Breast epithelium (tissue), 4 donors: ENCODE results near the gene GPR157. TPM values are rescaled to one million over a fixed set of nuclear protein-coding genes. Genes with fewer than 3 reads are reported as not detected.

Source experiments
- DNase-seq, 2 donors: peaks; one replicate each; pipeline ENCODE4 v3.0.0-alpha.2; 2019; ENCODE audit warnings: low spot score in 2 of 2
- H3K27ac ChIP-seq, 2 donors: fragments of 200-600 bp; sonication (generic) in 1 of 2; one replicate each; pipeline ENCODE4 v1.5.1; 2016 to 2019; ENCODE audit warnings: mild to moderate bottlenecking in 1 of 2
- H3K27me3 ChIP-seq, 2 donors: fragments of 200-600 bp; sonication (generic) in 1 of 2; one replicate each; pipeline versions ENCODE4 v1.5.1 to v1.6.0; 2017 to 2019; ENCODE audit warnings: control low read depth in 1 of 2, mild to moderate bottlenecking in 1 of 2
- H3K36me3 ChIP-seq: fragments of 200-600 bp; one replicate; pipeline ENCODE4 v1.5.1; 2019
- H3K4me1 ChIP-seq, 2 donors: fragments of 200-600 bp; sonication (generic); one replicate each; pipeline ENCODE4 v1.5.1; 2016 to 2019; ENCODE audit warnings: control low read depth in 1 of 2
- H3K4me3 ChIP-seq, 3 donors: fragments of 200-600 bp; sonication (generic); 1 replicate in 2 of 3; 2 replicates in 1 of 3; pipeline ENCODE4 v1.5.1; 2016 to 2019; ENCODE audit warnings: mild to moderate bottlenecking in 3 of 3, moderate library complexity in 2 of 3
- H3K9me3 ChIP-seq, 2 donors: fragments of 200-600 bp; sonication (generic) in 1 of 2; one replicate each; pipeline ENCODE4 v1.5.1; 2016 to 2019; ENCODE audit warnings: control low read depth in 1 of 2
- POLR2A ChIP-seq: fragments of 450-650 bp; IDR thresholded peaks from one replicate; pipeline ENCODE4 v1.6.1; 2016; ENCODE audit warnings: antibody characterized with exemption, mild to moderate bottlenecking, moderate library complexity
- POLR2AphosphoS5 ChIP-seq, 3 donors: sonication (generic); formaldehyde crosslinking; IDR thresholded peaks; one replicate each; pipeline ENCODE4 v1.6.1; 2017; ENCODE audit warnings: antibody characterized with exemption in 3 of 3
- intact Hi-C: fragments of 100-400 bp; cut with DNase I; formaldehyde crosslinking; loops from one replicate; pipeline ENCODE4 v1.15.1; 2023; ENCODE audit warnings: low total_unique reads
- total RNA-seq, 3 donors: library from RNA; depleted of rRNA; stranded (reverse); fragments of >200 nt; gene quantifications; one replicate each; pipeline ENCODE4 v1.1.0, GENCODE V29; 2016
- TF ChIP-seq, protein P1 (sequence below), 3 donors: fragments of 450-650 bp; IDR thresholded peaks; one replicate each; pipeline ENCODE4 v1.5.1; 2016 to 2017; ENCODE audit warnings: antibody characterized with exemption in 3 of 3, mild to moderate bottlenecking in 3 of 3, moderate library complexity in 3 of 3

GPR157 gene
- total RNA-seq, 3 donors from 2014 or later, result 4.3 to 11.7 (median 9.2) TPM

DNA sequence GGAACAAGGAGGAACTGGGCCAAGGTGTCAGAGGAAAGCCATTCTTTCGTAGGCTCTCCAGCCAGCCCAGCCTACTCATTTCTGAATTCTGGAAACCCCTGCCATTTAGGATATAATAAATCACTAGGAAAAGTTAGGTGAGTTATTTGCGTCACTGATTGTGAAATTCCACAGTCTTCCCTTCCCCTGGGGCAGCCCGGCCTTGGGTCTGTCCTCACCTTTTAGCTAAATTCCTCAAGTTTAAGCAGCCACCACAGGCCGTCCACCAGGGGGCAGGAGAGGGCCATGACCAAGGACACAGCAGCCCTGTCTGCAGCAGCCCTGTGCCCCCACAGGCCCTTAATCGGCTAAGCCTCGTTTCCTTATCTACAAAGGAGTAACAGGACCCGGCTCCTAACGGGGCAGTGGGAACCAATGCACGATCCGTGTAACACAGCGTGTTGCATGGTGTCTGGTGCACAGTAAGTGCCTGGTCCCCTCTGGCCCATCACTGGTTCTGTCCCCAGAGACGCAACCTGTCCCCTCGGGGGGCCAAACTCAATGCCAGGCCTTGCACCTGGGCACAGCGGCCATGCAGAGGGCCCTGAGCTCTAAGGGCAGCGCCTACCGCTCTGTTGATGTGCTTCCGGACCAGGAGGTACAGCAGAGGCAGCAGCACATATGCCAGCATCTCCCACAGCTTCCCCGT is 18.1 kb downstream of the GPR157 start:
- DNase-seq, result peak; percentile 88 to 89
- intact Hi-C loops, result loop anchor here (5.0 kb wide), 1 partner anchor 1204 kb away; no protein-coding TSS in a partner anchor
- H3K4me1 ChIP-seq, result no peaks in the 10 kb centered on the region
- H3K36me3 ChIP-seq, result no peaks in the 10 kb centered on the region
- H3K27me3 ChIP-seq, result no peaks in the 10 kb centered on the region
- TF ChIP-seq POLR2AphosphoS5 (IDR thresholded peaks at IDR 0.05), result peak in 2 of 3 donors; percentile 18 to 57
- TF ChIP-seq POLR2A, result no peak
- TF ChIP-seq, protein P1, sequence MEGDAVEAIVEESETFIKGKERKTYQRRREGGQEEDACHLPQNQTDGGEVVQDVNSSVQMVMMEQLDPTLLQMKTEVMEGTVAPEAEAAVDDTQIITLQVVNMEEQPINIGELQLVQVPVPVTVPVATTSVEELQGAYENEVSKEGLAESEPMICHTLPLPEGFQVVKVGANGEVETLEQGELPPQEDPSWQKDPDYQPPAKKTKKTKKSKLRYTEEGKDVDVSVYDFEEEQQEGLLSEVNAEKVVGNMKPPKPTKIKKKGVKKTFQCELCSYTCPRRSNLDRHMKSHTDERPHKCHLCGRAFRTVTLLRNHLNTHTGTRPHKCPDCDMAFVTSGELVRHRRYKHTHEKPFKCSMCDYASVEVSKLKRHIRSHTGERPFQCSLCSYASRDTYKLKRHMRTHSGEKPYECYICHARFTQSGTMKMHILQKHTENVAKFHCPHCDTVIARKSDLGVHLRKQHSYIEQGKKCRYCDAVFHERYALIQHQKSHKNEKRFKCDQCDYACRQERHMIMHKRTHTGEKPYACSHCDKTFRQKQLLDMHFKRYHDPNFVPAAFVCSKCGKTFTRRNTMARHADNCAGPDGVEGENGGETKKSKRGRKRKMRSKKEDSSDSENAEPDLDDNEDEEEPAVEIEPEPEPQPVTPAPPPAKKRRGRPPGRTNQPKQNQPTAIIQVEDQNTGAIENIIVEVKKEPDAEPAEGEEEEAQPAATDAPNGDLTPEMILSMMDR (IDR thresholded peaks at IDR 0.05), result peak; percentile 86 to 96 (median 95)
- H3K27ac ChIP-seq, result peak overlapping the region in 1 of 2 donors; percentile 25
- H3K4me3 ChIP-seq, result no peak overlapping the region
- no peaks in the 10 kb centered on the region for H3K9me3 ChIP-seq

DNA sequence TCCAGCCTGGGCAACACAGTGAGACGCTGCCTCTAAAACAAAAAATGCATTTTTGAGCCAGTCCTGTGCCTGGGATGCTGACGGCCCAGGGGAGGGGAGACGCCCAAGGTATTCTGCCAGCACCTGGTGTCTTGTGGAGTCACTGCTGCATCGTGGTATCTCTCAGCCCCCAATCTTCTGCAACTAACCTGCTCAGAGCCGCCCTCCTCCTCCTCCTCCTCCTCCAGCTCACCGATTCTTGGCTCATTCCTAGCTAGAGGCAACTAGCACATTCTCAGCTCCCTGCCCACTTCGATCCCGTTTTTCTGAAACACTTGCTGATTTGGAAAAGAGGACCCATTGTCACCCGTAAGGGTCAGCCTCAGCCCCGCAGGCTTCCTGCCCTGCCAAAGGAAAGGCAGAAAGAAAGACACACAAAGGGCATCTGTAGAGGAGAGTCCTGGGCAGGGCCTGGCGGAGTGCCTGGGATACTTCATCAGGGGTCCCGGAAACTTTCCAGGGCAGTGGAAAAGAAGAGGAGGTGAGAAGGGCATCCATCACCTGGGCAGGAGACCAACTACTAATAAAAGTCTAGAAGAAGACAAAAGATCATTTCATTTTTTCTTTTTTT is 20.7 kb downstream of the GPR157 start:
- DNase-seq, result peak in 1 of 2 donors; percentile 24
- no peak overlapping the region for H3K4me3 ChIP-seq
- TF ChIP-seq POLR2A, result no peak
- TF ChIP-seq, protein P1 (IDR thresholded peaks at IDR 0.05), result no peak
- TF ChIP-seq POLR2AphosphoS5 (IDR thresholded peaks at IDR 0.05), result no peak
- no peaks in the 10 kb centered on the region for H3K27me3 ChIP-seq
- H3K36me3 ChIP-seq, result peaks cover 7% of the 10 kb centered on the region
- no peaks in the 10 kb centered on the region for H3K9me3 ChIP-seq
- intact Hi-C loops, result no loop called here
- no peaks in the 10 kb centered on the region for H3K4me1 ChIP-seq
- H3K27ac ChIP-seq, result no peak overlapping the region

DNA sequence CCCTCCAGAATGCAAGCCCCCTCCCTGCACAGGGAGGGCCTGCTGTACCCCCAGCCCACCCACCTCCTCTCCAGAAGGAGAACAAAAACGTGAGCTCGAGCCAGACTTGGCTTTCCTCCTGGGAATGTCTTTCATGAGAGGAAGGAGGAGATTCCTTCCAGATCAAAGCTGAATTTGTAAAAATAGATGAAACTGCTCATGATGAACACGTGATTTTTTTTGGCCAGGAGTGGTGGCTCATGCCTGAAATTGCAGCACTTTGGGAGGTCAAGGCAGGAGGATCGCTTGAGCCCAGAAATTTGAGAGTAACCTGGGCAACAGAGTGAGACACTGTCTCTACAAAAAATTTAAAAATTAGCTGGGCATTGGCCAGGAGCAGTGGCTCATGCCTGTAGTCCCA is 21.8 kb downstream of the GPR157 start:
- Histone ChIP-seq H3K4me1 (no peaks in the 10 kb centered on the region), H3K27ac (no peak overlapping the region), H3K36me3 (peaks cover 7% of the 10 kb centered on the region), H3K4me3 (no peak overlapping the region), H3K9me3 (no peaks in the 10 kb centered on the region), H3K27me3 (no peaks in the 10 kb centered on the region)
- DNase-seq, result no peak
- intact Hi-C loops, result loop anchor here (2.0 kb wide), 1 partner anchor 56 kb away; no protein-coding TSS in a partner anchor
- no peak for TF ChIP-seq POLR2A
- TF ChIP-seq POLR2AphosphoS5 (IDR thresholded peaks at IDR 0.05), result no peak
- TF ChIP-seq, protein P1 (IDR thresholded peaks at IDR 0.05), result no peak

DNA sequence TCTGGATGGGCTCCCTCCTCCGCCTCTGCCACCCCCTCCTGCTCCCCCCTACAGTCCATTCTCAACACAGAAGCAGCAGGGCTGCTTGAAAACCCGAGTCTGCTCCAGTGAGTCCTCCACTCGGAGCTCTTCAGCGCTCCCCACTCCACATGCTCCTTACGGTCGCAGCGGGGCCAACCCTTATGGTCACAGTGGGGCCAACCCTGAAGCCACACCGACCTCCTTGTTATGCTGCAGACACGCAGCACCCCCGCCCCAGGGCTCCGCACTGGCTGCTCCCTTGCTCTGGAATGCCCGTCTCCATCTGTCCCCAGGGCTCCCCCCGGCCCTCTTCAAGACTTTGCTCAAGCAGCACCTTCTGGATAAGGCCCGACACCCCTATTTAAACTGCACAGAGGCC is 22.6 kb downstream of the GPR157 start:
- Histone ChIP-seq H3K4me3 (no peak overlapping the region), H3K27me3 (no peaks in the 10 kb centered on the region), H3K36me3 (peaks cover 7% of the 10 kb centered on the region), H3K9me3 (no peaks in the 10 kb centered on the region), H3K27ac (no peak overlapping the region), H3K4me1 (no peaks in the 10 kb centered on the region)
- intact Hi-C loops, result loop anchor here (2.0 kb wide), 1 partner anchor 55 kb away; no protein-coding TSS in a partner anchor
- no peak for TF ChIP-seq POLR2AphosphoS5 (IDR thresholded peaks at IDR 0.05)
- no peak for TF ChIP-seq POLR2A
- TF ChIP-seq, protein P1 (IDR thresholded peaks at IDR 0.05), result no peak
- DNase-seq, result no peak

DNA sequence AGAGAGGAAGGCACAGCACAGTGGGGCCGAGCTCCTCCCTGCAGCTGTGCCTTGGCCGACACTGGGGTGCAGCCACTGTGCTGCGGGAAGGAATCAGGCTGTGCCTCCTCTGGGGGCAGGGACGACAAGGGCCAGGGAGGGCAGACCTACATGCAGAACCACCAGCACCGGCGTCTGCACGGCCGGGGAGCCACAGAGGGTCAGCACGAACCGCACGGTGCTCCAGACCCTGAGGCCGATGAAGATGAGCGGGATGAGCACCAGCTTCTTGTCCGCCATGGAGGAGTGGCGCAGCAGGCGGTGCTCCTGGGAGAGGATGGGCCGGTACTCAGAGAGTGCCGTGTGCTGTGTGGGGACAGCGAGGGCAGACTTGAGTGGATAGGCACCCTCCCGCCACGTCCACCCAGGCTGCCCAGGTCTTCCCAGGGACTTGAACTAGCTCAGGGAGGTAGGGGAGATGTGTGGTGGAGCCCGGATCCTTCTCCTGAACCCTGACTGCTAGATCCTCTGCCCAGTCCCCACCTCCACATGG is 23.5 kb downstream of the GPR157 start:
- H3K27ac ChIP-seq, result no peak overlapping the region
- H3K9me3 ChIP-seq, result no peaks in the 10 kb centered on the region
- TF ChIP-seq POLR2AphosphoS5 (IDR thresholded peaks at IDR 0.05) (no peak), POLR2A (no peak)
- TF ChIP-seq, protein P1 (IDR thresholded peaks at IDR 0.05), result no peak
- DNase-seq, result peak in 1 of 2 donors; percentile 33
- intact Hi-C loops, result no loop called here
- peaks cover 7% of the 10 kb centered on the region for H3K36me3 ChIP-seq
- H3K4me1 ChIP-seq, result no peaks in the 10 kb centered on the region
- no peaks in the 10 kb centered on the region for H3K27me3 ChIP-seq
- H3K4me3 ChIP-seq, result no peak overlapping the region
